WTC11 (cell line): ENCODE data around the gene MAP7. TPM values are rescaled to one million over a fixed set of nuclear protein-coding genes. Genes with fewer than 3 reads are reported as not detected.
A peak's percentile ranks its signal among the peaks of the same experiment; 100 is the strongest.

Source experiments
- ATAC-seq: fragments of 200-7000 bp; cut with Tn5 transposase; 2 replicates; pipeline ENCODE4 v1.10.0; 2021; ENCODE audit warnings: mild to moderate bottlenecking, moderate library complexity
- CTCF ChIA-PET: fragments of 300-600 bp; sonication (Branson Sonifier 250); formaldehyde crosslinking; loops from one replicate; lab custom pipeline; 2021; ENCODE audit warnings: antibody characterized with exemption; lab: Charles Lee
- POLR2A ChIA-PET: fragments of 350-600 bp; sonication (Branson Sonifier 250); formaldehyde crosslinking; loops from one replicate; lab custom pipeline; 2021; ENCODE audit warnings: antibody characterized with exemption; lab: Charles Lee
- DNase-seq: peaks from one replicate; pipeline ENCODE4 v3.0.0; 2021; ENCODE audit warnings: low spot score
- H3K27ac Mint-ChIP-seq: 2 replicates; pipeline ENCODE4 v1.8.0; 2021; ENCODE audit warnings: mixed read lengths
- H3K27me3 Mint-ChIP-seq: 2 replicates; pipeline ENCODE4 v1.8.0; 2021; ENCODE audit warnings: low read depth, mild to moderate bottlenecking, moderate library complexity, mixed read lengths
- H3K36me3 Mint-ChIP-seq: 2 replicates; pipeline ENCODE4 v1.8.0; 2021; ENCODE audit warnings: mixed read lengths
- H3K4me1 Mint-ChIP-seq: 2 replicates; pipeline ENCODE4 v1.8.0; 2022; ENCODE audit warnings: mixed read lengths
- H3K4me3 Mint-ChIP-seq: 2 replicates; pipeline ENCODE4 v1.8.0; 2021; ENCODE audit warnings: mild to moderate bottlenecking, moderate library complexity, mixed read lengths
- H3K9me3 Mint-ChIP-seq: 2 replicates; pipeline ENCODE4 v1.8.0; 2021; ENCODE audit warnings: mixed read lengths
- ATF6 ChIP-seq: sonication (generic); formaldehyde crosslinking; IDR thresholded peaks from 2 replicates; pipeline ENCODE4 v1.8.1; 2023; ENCODE audit warnings: mild to moderate bottlenecking, missing genetic modification reagents
- CBFB ChIP-seq: sonication (generic); formaldehyde crosslinking; IDR thresholded peaks from 2 replicates; pipeline ENCODE4 v1.8.1; 2022; ENCODE audit warnings: mild to moderate bottlenecking, low read depth, missing genetic modification reagents
- CREM ChIP-seq: sonication (generic); formaldehyde crosslinking; IDR thresholded peaks from 2 replicates; pipeline ENCODE4 v1.8.1; 2022; ENCODE audit warnings: mild to moderate bottlenecking, missing genetic modification reagents, moderate library complexity
- MXD4 ChIP-seq: fragments of 250-450 bp; sonication (Bioruptor Pico); IDR thresholded peaks from 2 replicates; pipeline ENCODE4 v1.8.0; 2021; ENCODE audit warnings: mild to moderate bottlenecking, moderate library complexity, borderline replicate concordance
- NFYB ChIP-seq: sonication (generic); formaldehyde crosslinking; conservative IDR thresholded peaks from 2 replicates; pipeline ENCODE4 v1.8.0; 2022; ENCODE audit warnings: low read depth, missing genetic modification reagents
- RELA ChIP-seq: sonication (generic); formaldehyde crosslinking; IDR thresholded peaks from 2 replicates; pipeline ENCODE4 v1.8.1; 2022; ENCODE audit warnings: missing genetic modification reagents, mild to moderate bottlenecking, borderline replicate concordance
- SMAD4 ChIP-seq: sonication (generic); formaldehyde crosslinking; IDR thresholded peaks from 2 replicates; pipeline ENCODE4 v1.8.0; 2022; ENCODE audit warnings: mild to moderate bottlenecking, missing genetic modification reagents
- SP1 ChIP-seq: sonication (generic); formaldehyde crosslinking; conservative IDR thresholded peaks from 2 replicates; pipeline ENCODE4 v1.8.1; 2022; ENCODE audit warnings: missing genetic modification reagents
- TCF7 ChIP-seq: sonication (generic); formaldehyde crosslinking; IDR thresholded peaks from 2 replicates; pipeline ENCODE4 v1.8.0; 2022; ENCODE audit warnings: mild to moderate bottlenecking, low read depth, missing genetic modification reagents, moderate library complexity
- TEAD4 ChIP-seq: sonication (generic); formaldehyde crosslinking; IDR thresholded peaks from 2 replicates; pipeline ENCODE4 v1.8.0; 2022; ENCODE audit warnings: mild to moderate bottlenecking, missing genetic modification reagents
- USF2 ChIP-seq: sonication (generic); formaldehyde crosslinking; IDR thresholded peaks from 2 replicates; pipeline ENCODE4 v1.8.1; 2023; ENCODE audit warnings: mild to moderate bottlenecking, missing genetic modification reagents, moderate library complexity
- ZBTB21 ChIP-seq: sonication (generic); formaldehyde crosslinking; IDR thresholded peaks from 2 replicates; pipeline ENCODE4 v1.8.1; 2023; ENCODE audit warnings: mild to moderate bottlenecking, missing genetic modification reagents, borderline replicate concordance
- ZNF138 ChIP-seq: sonication (generic); formaldehyde crosslinking; conservative IDR thresholded peaks from 2 replicates; pipeline ENCODE4 v1.8.1; 2022; ENCODE audit warnings: mild to moderate bottlenecking, moderate library complexity, missing genetic modification reagents
- ZNF219 ChIP-seq: sonication (generic); formaldehyde crosslinking; IDR thresholded peaks from 2 replicates; pipeline ENCODE4 v1.8.0; 2023; ENCODE audit warnings: missing genetic modification reagents, mild to moderate bottlenecking, borderline replicate concordance
- ZNF425 ChIP-seq: fragments of 250-450 bp; sonication (Bioruptor Pico); conservative IDR thresholded peaks from 2 replicates; pipeline ENCODE4 v1.9.0; 2021; ENCODE audit warnings: mild to moderate bottlenecking
- total RNA-seq: library from RNA; stranded (reverse); gene quantifications from 3 replicates; pipeline ENCODE4 v1.2.3, GENCODE V29; 2021
- TF ChIP-seq, protein P1 (sequence below): sonication (generic); formaldehyde crosslinking; IDR thresholded peaks from 2 replicates; pipeline ENCODE4 v1.8.0; 2023; ENCODE audit warnings: missing genetic modification reagents, mild to moderate bottlenecking, borderline replicate concordance
- TF ChIP-seq, protein P2 (sequence below): fragments of 250-450 bp; sonication (Bioruptor Pico); IDR thresholded peaks from 2 replicates; pipeline ENCODE4 v1.9.0; 2021; ENCODE audit warnings: mild to moderate bottlenecking, borderline replicate concordance
- TF ChIP-seq, protein P3 (sequence below): sonication (generic); formaldehyde crosslinking; IDR thresholded peaks from 2 replicates; pipeline ENCODE4 v1.8.0; 2023; ENCODE audit warnings: mild to moderate bottlenecking, missing genetic modification reagents
- TF ChIP-seq, protein P4 (sequence below): sonication (generic); formaldehyde crosslinking; IDR thresholded peaks from 2 replicates; pipeline ENCODE4 v1.8.0; 2022; ENCODE audit warnings: mild to moderate bottlenecking, missing genetic modification reagents

MAP7 gene
- total RNA-seq, 1 experiment from 2014 or later = 56.6 TPM

GRCh38 chr6:136438441-136438840 lies 111.8 kb downstream of the MAP7 start (continued):
- TF ChIP-seq, protein P1, sequence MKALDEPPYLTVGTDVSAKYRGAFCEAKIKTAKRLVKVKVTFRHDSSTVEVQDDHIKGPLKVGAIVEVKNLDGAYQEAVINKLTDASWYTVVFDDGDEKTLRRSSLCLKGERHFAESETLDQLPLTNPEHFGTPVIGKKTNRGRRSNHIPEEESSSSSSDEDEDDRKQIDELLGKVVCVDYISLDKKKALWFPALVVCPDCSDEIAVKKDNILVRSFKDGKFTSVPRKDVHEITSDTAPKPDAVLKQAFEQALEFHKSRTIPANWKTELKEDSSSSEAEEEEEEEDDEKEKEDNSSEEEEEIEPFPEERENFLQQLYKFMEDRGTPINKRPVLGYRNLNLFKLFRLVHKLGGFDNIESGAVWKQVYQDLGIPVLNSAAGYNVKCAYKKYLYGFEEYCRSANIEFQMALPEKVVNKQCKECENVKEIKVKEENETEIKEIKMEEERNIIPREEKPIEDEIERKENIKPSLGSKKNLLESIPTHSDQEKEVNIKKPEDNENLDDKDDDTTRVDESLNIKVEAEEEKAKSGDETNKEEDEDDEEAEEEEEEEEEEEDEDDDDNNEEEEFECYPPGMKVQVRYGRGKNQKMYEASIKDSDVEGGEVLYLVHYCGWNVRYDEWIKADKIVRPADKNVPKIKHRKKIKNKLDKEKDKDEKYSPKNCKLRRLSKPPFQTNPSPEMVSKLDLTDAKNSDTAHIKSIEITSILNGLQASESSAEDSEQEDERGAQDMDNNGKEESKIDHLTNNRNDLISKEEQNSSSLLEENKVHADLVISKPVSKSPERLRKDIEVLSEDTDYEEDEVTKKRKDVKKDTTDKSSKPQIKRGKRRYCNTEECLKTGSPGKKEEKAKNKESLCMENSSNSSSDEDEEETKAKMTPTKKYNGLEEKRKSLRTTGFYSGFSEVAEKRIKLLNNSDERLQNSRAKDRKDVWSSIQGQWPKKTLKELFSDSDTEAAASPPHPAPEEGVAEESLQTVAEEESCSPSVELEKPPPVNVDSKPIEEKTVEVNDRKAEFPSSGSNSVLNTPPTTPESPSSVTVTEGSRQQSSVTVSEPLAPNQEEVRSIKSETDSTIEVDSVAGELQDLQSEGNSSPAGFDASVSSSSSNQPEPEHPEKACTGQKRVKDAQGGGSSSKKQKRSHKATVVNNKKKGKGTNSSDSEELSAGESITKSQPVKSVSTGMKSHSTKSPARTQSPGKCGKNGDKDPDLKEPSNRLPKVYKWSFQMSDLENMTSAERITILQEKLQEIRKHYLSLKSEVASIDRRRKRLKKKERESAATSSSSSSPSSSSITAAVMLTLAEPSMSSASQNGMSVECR (CRISPR knock-in tag) = no peak
- TF ChIP-seq SP1 (CRISPR knock-in tag) (no peak), ZBTB21 (CRISPR knock-in tag) (no peak), NFYB (no peak)
- TF ChIP-seq, protein P2, sequence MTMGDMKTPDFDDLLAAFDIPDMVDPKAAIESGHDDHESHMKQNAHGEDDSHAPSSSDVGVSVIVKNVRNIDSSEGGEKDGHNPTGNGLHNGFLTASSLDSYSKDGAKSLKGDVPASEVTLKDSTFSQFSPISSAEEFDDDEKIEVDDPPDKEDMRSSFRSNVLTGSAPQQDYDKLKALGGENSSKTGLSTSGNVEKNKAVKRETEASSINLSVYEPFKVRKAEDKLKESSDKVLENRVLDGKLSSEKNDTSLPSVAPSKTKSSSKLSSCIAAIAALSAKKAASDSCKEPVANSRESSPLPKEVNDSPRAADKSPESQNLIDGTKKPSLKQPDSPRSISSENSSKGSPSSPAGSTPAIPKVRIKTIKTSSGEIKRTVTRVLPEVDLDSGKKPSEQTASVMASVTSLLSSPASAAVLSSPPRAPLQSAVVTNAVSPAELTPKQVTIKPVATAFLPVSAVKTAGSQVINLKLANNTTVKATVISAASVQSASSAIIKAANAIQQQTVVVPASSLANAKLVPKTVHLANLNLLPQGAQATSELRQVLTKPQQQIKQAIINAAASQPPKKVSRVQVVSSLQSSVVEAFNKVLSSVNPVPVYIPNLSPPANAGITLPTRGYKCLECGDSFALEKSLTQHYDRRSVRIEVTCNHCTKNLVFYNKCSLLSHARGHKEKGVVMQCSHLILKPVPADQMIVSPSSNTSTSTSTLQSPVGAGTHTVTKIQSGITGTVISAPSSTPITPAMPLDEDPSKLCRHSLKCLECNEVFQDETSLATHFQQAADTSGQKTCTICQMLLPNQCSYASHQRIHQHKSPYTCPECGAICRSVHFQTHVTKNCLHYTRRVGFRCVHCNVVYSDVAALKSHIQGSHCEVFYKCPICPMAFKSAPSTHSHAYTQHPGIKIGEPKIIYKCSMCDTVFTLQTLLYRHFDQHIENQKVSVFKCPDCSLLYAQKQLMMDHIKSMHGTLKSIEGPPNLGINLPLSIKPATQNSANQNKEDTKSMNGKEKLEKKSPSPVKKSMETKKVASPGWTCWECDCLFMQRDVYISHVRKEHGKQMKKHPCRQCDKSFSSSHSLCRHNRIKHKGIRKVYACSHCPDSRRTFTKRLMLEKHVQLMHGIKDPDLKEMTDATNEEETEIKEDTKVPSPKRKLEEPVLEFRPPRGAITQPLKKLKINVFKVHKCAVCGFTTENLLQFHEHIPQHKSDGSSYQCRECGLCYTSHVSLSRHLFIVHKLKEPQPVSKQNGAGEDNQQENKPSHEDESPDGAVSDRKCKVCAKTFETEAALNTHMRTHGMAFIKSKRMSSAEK = no peak

- Mint-ChIP-seq H3K4me3 (no peak overlapping the region), H3K27ac (peak overlapping the region; percentile 77; the same call in 1 of the 2 replicates), H3K27me3 (no peaks in the 10 kb centered on the region), H3K9me3 (no peaks in the 10 kb centered on the region), H3K36me3 (no peaks in the 10 kb centered on the region), H3K4me1 (peaks cover 72% of the 10 kb centered on the region)
- DNase-seq (no peak), ATAC-seq (no peak; the same call in 1 of the 2 replicates)
- POLR2A ChIA-PET = no interaction called here
- CTCF ChIA-PET = interaction anchor here (0.6 to 1.6 kb wide), 5 partner anchors 89 to 1410 kb away, joined by 3 to 5 read pairs (median 3); partner anchors contain the start of gene MAP7
- TF ChIP-seq SMAD4 (CRISPR knock-in tag) (no peak), ZNF138 (CRISPR knock-in tag) (no peak), USF2 (CRISPR knock-in tag) (no peak), TEAD4 (CRISPR knock-in tag) (no peak), ATF6 (no peak), ZNF425 (CRISPR knock-in tag) (no peak), RELA (no peak), TCF7 (CRISPR knock-in tag) (no peak), MXD4 (CRISPR knock-in tag) (no peak), CREM (CRISPR knock-in tag) (no peak), ZNF219 (CRISPR knock-in tag) (no peak), CBFB (CRISPR knock-in tag) (no peak)
- TF ChIP-seq, protein P3, sequence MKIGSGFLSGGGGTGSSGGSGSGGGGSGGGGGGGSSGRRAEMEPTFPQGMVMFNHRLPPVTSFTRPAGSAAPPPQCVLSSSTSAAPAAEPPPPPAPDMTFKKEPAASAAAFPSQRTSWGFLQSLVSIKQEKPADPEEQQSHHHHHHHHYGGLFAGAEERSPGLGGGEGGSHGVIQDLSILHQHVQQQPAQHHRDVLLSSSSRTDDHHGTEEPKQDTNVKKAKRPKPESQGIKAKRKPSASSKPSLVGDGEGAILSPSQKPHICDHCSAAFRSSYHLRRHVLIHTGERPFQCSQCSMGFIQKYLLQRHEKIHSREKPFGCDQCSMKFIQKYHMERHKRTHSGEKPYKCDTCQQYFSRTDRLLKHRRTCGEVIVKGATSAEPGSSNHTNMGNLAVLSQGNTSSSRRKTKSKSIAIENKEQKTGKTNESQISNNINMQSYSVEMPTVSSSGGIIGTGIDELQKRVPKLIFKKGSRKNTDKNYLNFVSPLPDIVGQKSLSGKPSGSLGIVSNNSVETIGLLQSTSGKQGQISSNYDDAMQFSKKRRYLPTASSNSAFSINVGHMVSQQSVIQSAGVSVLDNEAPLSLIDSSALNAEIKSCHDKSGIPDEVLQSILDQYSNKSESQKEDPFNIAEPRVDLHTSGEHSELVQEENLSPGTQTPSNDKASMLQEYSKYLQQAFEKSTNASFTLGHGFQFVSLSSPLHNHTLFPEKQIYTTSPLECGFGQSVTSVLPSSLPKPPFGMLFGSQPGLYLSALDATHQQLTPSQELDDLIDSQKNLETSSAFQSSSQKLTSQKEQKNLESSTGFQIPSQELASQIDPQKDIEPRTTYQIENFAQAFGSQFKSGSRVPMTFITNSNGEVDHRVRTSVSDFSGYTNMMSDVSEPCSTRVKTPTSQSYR (CRISPR knock-in tag) = no peak
- TF ChIP-seq, protein P4, sequence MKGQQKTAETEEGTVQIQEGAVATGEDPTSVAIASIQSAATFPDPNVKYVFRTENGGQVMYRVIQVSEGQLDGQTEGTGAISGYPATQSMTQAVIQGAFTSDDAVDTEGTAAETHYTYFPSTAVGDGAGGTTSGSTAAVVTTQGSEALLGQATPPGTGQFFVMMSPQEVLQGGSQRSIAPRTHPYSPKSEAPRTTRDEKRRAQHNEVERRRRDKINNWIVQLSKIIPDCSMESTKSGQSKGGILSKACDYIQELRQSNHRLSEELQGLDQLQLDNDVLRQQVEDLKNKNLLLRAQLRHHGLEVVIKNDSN (CRISPR knock-in tag) = no peak
These were observed 113.0 kb downstream of the MAP7 start for GRCh38 chr6:136437246-136437645.
